Chondrocyte (in vitro differentiated cells): ENCODE measurements around the gene RAB8B. TPM values are rescaled to one million over a fixed set of nuclear protein-coding genes. Genes with fewer than 3 reads are reported as not detected.
A peak's percentile ranks its signal among the peaks of the same experiment; 100 is the strongest.

ENCODE experiments used
- DNase-seq: peaks from one replicate; pipeline ENCODE4 v3.0.0; 2021; ENCODE audit warnings: mixed read lengths, low spot score
- H3K27ac Mint-ChIP-seq: one replicate; pipeline ENCODE4 v1.8.0; 2021; ENCODE audit warnings: mild to moderate bottlenecking, moderate library complexity, mixed read lengths; ENCODE audit not compliant: unreplicated experiment
- H3K27me3 Mint-ChIP-seq: 2 replicates; pipeline ENCODE4 v1.8.0; 2021; ENCODE audit warnings: low read depth, mixed read lengths
- H3K36me3 Mint-ChIP-seq: 2 replicates; pipeline ENCODE4 v1.8.0; 2021; ENCODE audit warnings: low read depth, mixed read lengths
- H3K4me1 Mint-ChIP-seq: 2 replicates; pipeline ENCODE4 v1.8.0; 2021; ENCODE audit warnings: low read depth, mild to moderate bottlenecking, mixed read lengths
- H3K4me3 Mint-ChIP-seq: one replicate; pipeline ENCODE4 v1.8.0; 2021; ENCODE audit warnings: mild to moderate bottlenecking, moderate library complexity, mixed read lengths; ENCODE audit not compliant: unreplicated experiment
- H3K9me3 Mint-ChIP-seq: 2 replicates; pipeline ENCODE4 v1.8.0; 2021; ENCODE audit warnings: low read depth, mixed read lengths
- total RNA-seq: library from RNA; stranded (reverse); gene quantifications from 3 replicates; pipeline ENCODE4 v1.2.1, GENCODE V29; 2021
- TF ChIP-seq, protein P1 (sequence below): fragments of 200-600 bp; sonication (generic); IDR thresholded peaks from 2 replicates; pipeline ENCODE4 v1.5.0; 2021; ENCODE audit warnings: antibody characterized with exemption, mild to moderate bottlenecking, moderate library complexity

Gene RAB8B
- total RNA-seq, 1 donor from 2014 or later: 34.8 TPM

DNA sequence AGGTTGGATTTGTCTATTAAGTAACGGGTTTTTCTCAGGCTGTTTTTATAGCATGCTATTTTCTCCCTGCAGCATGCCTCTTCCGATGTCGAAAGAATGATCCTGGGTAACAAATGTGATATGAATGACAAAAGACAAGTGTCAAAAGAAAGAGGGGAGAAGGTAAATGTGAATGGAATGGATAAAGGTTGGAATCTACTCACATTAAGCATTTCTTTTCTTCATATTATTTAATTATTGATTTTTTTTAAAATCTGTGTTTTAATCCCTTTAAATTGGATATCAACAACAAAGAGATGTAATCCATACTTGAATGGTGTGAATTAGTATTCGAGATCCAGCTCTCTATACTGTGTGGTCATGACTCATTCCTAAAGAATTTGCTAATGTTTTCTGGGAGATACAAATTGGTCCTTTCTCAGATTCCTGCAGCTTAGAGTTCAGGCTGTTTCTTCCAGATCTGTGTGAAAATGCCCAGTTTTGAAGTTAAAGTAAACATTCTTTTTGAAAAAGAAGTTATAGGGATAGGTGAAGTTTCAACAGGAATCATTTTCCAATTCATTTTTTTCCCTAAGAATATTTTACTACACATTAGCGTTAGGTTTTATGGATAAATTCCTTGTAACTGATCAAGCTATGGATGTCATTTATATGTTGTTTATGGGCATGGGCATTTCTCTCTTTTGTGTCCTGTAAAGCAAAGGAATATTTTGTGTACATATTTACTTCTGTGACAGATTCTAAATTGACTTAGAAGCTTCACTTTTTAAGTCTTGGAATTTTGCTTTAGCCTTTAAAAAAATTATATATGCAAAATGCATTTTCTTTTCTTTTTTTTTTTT, 67.2 kb downstream of the RAB8B start:
- no peaks in the 10 kb centered on the region for H3K9me3 Mint-ChIP-seq
- peaks cover 33% of the 10 kb centered on the region for H3K4me1 Mint-ChIP-seq
- peaks cover 16% of the 10 kb centered on the region for H3K36me3 Mint-ChIP-seq
- H3K4me3 Mint-ChIP-seq: no peak overlapping the region
- DNase-seq: no peak
- peak overlapping the region; percentile 93 for H3K27ac Mint-ChIP-seq
- H3K27me3 Mint-ChIP-seq: no peaks in the 10 kb centered on the region
- TF ChIP-seq, protein P1, sequence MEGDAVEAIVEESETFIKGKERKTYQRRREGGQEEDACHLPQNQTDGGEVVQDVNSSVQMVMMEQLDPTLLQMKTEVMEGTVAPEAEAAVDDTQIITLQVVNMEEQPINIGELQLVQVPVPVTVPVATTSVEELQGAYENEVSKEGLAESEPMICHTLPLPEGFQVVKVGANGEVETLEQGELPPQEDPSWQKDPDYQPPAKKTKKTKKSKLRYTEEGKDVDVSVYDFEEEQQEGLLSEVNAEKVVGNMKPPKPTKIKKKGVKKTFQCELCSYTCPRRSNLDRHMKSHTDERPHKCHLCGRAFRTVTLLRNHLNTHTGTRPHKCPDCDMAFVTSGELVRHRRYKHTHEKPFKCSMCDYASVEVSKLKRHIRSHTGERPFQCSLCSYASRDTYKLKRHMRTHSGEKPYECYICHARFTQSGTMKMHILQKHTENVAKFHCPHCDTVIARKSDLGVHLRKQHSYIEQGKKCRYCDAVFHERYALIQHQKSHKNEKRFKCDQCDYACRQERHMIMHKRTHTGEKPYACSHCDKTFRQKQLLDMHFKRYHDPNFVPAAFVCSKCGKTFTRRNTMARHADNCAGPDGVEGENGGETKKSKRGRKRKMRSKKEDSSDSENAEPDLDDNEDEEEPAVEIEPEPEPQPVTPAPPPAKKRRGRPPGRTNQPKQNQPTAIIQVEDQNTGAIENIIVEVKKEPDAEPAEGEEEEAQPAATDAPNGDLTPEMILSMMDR: no peak

DNA sequence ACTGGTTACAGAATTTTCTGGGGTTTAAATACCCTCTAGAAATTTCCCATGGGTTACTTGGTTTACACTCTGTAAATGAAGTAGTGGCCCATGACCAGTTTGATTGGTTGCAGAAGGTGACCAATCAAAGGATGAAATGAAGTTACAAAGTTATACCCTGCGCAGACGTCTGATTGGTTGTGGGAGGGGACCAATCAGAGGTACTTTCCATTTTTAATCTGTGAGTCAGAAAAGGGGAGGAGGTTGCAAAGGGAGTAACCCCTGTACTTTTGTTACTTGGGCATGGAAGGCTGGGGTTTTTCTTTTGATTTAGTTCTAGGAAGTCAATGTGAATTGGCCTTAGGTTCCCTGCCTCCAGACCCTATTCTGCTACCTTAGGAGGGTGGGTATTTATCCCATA, 69.3 kb downstream of the RAB8B start:
- Mint-ChIP-seq H3K4me3 (no peak overlapping the region), H3K27me3 (no peaks in the 10 kb centered on the region), H3K36me3 (peaks cover 17% of the 10 kb centered on the region), H3K27ac (no peak overlapping the region), H3K9me3 (no peaks in the 10 kb centered on the region), H3K4me1 (peaks cover 33% of the 10 kb centered on the region)
- TF ChIP-seq, protein P1: no peak
- no peak for DNase-seq

DNA sequence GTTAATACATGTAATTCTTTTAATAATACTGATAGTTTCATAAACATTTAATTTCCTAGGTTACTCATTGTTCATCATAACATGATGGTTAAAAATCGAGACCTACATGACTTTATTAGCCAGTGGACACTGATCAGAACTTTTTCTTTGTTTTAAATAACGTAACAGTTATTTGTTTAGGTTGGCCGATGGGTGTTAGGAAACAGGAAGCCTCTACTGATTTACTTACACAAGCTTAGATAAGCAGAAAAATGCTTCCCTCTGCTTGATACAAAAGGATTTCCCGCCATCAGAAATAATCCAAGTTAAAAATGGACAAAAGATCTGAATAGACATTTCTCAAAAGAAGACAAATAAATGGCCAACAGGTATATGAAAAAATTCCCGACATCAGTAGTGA, 71.4 kb downstream of the RAB8B start:
- TF ChIP-seq, protein P1: no peak
- no peaks in the 10 kb centered on the region for H3K9me3 Mint-ChIP-seq
- no peak overlapping the region for H3K4me3 Mint-ChIP-seq
- no peaks in the 10 kb centered on the region for H3K27me3 Mint-ChIP-seq
- no peak for DNase-seq
- no peak overlapping the region for H3K27ac Mint-ChIP-seq
- peaks cover 19% of the 10 kb centered on the region for H3K36me3 Mint-ChIP-seq
- H3K4me1 Mint-ChIP-seq: peaks cover 21% of the 10 kb centered on the region

DNA sequence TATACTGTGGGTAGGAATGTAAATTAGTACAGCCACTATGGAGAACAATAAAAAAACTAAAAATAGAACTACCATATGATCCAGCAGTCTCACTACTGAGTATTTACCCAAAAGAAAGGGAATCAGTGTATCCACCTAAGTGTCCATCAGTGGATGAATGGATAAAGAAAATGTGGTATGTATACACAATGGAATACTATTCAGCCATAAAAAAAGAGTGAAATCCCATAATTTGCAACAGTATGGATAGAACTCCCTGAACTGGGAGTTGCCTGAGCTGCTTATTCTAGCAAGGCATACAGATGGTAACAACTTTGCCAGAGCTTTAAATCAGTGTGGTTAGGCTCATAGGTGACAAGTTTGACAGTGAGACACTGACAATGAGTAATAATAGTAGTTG, 71.9 kb downstream of the RAB8B start:
- Mint-ChIP-seq H3K36me3 (peaks cover 19% of the 10 kb centered on the region), H3K27ac (no peak overlapping the region), H3K4me3 (no peak overlapping the region), H3K4me1 (peaks cover 16% of the 10 kb centered on the region), H3K9me3 (no peaks in the 10 kb centered on the region), H3K27me3 (no peaks in the 10 kb centered on the region)
- TF ChIP-seq, protein P1: no peak
- no peak for DNase-seq

DNA sequence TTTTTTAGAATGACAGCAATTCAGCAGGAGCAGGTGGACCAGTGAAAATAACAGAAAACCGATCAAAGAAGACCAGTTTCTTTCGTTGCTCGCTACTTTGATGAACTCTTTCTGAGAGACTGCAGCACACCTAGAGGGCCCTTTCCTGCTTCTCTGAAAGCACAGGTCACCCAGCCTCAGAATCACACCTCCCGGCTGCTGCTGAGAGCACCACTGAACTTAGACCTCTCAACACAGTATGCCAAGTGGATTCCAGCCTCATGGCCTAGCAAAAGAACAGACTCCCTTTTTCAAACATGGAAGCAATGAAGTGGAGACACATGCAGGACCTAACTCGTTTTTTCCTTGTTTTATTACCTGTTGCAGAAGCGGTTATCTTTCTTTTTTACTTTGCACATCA, 74.1 kb downstream of the RAB8B start:
- Mint-ChIP-seq H3K4me1 (peaks cover 11% of the 10 kb centered on the region), H3K36me3 (peaks cover 16% of the 10 kb centered on the region), H3K27me3 (no peaks in the 10 kb centered on the region), H3K27ac (no peak overlapping the region), H3K4me3 (no peak overlapping the region), H3K9me3 (no peaks in the 10 kb centered on the region)
- DNase-seq: no peak
- TF ChIP-seq, protein P1: no peak
